ENCODE data around the gene SLC47A2.

SLC47A2 gene

DNA sequence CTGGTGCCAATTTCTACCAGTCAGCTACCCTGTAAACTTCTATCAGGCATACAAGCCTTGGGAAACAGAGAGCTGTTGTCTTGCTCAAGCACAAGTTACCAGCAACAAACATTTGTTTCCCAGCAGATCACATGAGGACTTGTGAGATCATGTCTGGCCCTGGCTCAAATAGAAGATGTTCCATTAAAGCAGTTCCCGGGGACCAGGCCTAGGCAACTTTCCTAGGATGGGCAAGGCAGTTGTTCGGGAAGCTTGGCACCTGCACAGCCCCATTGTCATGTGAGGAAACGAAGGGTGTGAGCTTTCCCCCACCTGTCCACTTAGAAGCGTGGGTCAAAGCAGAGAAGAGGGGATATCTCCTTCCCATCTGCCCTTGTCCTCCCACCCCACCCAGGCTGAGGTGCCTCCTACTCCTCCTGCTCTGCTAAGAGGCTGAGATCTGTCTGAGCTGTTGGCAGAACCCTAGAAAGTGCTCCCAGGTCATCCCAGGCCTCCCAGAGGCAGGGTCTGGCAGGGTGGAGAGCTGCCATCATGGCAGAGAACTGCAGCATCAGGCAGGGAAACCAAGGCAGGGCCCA lies 11.2 kb upstream of the SLC47A2 start:
- no peak for DNase-seq

DNA sequence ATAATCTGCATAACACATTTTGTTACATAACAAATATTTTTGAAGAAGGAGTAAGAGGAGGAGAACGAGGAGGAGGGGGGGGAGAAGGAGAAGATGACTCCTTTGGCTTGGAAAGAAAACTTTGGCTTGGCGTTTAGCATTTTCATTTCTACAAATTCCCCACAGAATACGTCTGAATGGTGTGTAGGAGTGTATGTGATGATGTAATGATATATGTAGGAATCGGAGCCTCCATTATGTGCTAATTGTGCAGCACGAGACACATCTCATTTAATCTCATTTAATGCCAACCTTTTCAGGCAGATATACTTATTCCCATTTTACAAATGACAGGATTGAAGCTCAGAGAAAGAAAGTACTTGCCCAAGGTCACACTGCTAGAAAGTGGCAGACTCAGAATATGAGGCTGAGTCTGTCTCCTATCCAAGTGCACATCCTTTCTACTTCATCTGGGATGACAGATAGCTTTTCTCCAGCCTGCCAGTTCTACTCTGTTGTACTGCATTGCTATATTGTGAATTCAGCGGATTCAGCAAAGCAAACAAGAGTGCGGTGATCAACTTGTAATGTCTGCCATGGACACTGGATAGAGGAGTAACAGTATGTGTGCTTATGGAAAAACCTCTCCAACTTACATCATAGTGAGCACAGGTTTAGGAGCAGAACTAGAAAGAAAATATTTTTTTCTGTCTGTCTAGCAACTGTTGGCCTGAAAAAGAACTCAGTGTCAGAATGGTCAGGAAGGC lies 10.4 kb upstream of the SLC47A2 start:
- no peak for DNase-seq

DNA sequence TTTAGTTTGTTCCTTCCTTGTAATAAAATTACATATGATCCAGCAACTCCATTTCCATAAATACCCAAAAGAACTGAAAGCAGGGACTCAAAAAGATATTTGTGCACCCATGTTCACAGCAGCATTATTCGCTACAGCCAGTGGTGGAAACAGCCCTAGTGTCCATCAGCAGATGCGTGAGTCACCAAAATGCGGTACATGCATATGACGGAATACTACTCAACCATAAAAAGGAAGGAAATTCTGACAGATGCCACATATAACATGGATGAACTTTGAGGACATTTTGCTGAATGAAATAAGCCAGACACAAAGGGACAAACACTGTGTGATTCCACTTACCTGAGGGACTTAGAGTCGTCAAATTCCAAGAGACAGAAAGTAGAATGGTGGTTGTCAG lies 9.1 kb upstream of the SLC47A2 start:
- no peak for DNase-seq

DNA sequence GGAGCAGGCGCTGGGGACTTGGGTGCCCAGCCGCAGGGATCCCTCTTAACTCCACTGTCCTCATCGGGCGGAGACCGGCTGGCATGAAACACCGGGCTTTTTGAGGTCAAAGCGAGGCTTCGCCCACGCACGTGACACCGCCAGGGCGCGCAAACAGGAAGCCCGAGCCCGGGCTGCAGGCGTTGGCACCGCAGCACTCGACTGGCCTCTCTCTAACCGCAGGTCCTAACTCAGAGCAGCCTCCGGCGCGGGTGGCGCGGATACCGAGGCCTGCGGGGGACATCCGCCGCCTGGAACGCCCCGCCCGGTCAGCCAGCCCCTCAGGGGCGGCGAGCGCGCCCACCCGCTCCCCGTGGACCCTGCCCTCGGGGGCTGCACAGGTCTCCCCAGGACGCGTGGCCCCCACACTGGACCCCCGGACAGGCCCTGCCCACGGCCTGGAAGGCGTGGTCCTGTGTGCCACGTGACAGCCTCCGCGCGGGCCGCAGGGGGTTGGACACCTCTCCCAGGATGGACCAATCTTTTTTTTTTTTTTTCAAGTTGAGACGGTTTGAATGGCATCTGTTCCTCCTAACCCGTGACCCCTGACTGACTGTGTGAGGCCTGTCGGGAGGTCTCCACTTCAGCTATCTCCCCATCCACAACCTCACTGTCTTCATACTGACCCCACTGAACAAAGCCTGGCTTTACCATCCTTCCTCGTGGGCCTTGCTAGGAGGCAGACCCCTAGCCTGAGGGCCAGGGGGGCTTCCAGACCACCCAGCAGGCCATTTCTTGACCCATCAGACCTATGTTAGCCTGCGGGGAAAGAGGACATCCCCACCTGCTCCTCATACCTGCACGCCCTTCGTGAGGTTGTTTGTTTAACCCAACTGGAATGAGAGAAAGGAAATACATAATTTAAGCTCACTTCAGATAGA lies 8.4 kb upstream of the SLC47A2 start:
- DNase-seq, result no peak

DNA sequence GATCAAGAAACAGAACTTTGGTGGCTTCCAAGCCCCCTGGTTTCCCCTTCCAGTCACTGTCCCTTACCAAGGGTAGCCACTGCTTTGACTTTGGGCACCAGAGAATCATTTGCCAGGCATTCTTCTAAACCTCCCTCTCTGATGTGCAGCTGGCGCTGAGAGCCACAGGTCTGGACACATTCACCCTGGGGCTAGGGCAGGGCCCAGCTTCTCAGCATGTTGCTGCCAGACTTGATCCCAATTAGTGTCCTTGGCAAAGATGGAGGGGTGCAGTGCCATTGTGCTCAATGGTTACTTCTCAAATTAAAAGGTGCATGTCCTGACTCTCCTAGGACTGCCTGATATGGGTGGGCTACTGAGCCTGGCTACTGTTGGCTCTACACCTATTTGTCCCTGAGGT lies 7.6 kb upstream of the SLC47A2 start:
- DNase-seq, result no peak

DNA sequence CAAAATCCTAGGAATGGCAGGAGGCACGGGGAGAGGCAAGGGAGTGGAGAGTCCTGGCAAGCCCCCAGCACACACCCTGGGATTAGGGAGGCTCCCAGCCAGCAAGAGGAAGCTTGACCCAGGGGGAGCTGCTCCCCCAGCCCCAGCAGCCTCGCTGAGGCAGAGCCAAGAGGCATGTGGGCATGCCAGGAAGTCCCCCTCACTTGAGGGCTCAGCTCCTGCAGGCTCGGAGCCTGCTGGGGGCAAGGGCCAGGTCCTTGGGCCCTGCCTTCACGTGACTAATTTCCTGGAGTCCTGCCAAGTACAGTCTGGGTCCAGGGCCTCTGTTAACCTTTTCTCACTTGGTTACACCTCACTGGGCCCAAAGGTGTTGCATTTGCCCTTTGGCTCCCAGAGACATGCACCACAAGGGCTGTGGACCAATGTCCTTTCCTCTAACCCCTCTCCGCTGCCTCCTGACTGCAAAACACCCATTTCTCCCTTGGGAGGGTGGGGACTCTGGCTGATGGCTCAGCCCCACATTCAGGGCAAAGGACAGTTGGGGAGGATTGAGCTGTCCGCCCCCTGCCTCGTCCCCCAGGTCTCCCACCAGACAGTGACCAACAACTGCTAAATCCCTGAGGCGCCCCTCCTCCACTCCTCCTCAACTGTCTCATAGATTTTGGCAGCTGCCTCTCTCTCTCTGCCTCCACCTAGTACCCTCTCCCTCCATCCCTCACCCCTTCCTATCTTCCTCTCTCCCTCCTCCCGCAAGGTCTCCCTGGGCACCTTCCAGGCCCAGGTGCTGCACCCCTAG lies 4.4 kb upstream of the SLC47A2 start:
- DNase-seq, result no peak

DNA sequence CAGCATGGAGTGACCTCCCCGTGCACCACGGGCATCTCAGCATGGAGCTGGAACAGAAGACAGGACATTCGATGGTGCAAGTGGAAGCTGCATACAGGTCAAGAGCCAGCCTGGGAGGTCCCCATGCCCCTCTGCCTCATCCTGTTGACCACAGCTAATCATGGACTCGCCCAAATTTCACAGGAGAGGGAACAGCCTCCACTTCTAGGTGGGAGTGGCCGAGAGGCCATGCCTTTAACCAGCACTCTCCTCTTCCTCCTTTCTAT lies 3.8 kb upstream of the SLC47A2 start:
- no peak for DNase-seq

DNA sequence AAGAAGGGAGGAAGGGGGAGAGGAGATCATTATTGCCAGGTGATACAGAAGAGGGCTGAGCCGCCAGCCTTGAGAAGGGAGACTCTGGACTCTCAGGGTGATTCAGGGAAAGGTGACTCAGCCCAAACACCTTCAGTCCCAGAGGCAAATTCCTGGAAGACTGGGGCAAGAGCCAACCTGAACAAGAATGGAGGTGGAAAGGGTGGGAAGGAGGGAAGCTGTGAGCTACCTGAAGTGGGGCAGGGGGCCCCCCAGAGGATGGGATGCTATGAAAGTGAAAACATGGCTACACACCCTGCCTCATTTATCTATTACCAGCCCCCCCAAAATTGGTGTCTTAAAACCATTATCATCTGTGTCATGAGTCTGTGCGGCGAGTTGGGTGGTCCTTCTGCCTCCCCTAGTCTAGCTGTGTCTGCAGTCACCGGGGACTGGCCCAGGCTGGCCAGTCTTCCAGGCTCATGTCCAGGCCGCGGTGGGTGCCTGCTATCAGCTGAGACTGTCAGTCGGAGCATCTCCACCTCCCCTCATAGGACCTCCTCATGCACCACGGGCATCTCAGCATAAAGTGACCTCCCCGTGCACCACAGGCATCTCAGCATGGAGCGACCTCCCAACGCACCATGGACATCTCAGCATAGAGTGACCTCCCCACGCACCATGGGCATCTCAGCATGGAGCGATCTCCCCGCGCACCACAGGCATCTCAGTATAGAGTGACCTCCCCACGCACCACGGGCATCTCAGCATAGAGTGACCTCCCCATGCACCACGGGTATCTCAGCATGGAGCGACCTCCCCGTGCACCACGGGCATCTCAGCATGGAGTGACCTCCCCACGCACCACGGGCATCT lies 3.2 kb upstream of the SLC47A2 start:
- DNase-seq, result no peak

DNA sequence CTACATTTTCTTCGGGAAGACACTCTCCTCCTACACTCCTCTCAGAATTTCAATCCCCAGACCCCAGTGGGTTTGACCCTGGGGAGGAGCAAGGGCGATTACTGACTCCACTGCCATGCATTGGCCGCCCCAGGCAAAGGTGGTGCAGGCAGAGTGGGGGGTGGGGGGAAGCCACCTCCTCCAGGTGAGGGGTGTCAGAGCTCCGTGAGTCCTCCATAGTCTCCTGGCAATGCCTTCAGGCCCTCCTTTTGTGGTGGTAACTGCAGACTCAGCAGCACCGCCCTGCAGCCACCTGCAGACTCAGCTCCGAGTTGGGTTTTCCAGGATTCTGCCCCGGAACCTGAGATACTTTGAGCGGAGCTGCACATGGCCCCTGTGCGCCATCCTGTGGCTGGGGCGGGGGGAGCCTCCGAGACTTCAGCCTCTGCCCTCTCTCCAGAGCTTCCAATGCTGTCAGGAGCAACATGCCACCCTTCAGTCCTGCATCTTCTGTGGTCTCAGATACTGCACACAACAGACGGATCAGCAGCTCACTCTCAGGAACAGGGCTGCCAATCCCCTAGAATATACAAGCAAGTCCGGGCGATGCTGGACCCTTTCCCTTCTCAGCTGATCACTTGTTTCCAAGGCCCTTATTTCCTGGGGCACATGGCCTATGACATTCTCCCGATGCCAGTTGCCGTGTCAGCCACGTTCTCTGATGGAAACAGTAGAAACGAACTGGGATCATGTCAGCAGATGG lies 2.4 kb upstream of the SLC47A2 start:
- DNase-seq, result no peak

DNA sequence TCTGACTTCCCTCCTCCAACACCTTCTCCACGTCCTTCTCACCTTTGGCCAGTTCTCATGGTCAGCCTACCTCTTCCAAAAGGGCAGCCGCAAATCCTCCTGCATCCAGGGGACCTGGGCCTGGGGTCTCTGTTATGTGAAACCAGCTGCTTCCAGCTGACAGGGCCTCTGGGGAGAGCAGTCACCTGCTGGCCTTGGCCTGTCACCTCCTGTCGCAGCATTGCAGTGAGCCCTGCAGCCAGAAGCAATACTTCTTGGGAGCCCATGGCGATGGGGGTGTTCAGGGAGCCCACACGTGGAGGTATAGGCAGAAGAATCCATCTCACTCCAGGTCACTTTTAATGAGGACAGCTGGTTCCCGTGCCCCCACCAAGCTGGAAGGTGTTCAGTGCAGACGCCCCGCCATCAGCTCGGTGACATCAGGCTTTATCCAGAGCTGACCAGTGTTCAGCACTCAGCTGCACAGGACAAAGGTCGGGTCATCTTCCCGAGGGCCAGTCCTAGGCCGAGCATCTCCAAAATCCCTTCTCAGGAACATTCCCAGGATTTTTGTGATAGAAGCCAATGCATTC lies 1.7 kb upstream of the SLC47A2 start:
- DNase-seq, result no peak

DNA sequence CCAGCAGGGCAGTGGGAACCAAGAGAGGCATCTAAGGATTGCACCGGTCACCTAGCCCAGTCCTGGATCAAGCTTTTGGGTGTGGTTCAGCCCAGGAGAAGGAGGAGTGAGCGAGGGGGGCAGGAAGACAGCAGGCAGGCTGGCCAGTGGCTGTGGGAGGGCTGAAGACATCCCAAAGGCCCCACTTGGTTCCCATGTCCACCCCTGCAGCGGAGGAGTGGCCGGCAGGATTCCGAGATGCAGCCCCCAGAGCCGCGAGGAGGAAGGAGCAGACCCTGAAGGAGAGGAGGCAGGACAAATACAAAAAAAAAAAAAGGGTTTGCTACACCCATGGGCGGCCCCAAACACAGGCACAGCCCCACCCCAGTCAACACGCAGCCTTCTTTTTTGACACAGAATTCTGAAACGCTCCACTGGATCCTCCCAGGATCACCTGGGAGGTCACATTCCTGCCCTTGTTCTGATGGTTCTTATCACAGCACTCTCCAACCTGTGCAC lies 1.1 kb upstream of the SLC47A2 start:
- no peak for DNase-seq

DNA sequence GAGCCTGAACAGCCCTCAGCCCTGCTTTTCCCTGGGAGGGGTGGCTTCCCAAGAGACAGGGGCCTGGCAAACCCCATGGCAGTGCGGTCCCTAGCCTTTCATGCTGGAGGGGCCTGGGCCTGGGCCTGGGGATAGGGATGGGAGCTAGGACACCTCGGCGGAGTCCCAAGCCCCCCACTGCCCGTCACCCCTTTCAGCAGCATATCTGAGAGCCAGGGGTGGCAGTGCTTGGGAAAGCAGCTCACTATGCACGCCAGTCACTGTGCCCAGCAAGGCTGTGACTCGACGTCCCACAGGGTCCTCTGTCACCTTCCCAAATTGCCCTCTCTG lies 612 bp upstream of the SLC47A2 start:
- DNase-seq, result no peak

DNA sequence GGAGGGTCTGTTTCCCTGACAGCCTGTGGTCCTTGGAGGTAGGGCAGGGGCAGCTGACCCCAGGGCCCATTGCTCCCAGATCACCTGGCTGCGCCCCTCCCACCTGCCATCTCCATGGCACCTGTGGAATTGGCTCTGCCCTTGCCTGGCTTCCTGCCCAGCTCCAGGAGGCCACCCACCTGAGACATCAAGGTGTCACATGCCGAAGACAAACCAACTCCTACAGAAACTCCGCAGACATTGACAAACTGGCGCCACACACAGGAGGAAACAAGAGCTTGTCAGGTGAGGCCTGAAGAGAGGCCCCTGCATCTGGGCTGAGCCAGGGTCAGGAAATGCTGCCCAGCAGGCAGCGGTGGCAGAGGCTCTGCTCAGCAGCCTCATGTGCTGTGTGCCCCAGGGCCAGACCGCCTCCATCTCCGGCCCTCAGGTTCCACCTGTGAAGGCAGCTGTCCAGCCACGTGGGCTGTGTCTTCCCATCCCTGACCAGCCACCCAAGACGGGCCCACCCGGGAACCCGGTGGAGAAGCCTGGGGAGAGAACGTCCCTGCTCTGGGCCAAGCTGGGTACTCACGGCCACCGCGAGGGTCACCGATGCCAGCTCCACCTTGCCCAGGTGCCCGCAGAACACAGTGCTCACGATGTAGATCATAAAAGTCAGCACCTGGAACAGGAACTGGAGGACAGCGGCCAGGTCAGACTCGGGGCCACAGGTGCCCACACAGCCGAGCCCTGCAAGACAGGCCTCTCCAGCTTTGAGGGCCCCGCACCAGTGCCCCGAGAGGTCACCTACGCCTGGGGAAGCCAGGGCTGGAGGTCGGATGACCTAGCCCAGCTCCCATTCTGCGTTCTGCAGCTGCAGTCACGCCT lies 1.6 kb downstream of the SLC47A2 start:
- no peak for DNase-seq

DNA sequence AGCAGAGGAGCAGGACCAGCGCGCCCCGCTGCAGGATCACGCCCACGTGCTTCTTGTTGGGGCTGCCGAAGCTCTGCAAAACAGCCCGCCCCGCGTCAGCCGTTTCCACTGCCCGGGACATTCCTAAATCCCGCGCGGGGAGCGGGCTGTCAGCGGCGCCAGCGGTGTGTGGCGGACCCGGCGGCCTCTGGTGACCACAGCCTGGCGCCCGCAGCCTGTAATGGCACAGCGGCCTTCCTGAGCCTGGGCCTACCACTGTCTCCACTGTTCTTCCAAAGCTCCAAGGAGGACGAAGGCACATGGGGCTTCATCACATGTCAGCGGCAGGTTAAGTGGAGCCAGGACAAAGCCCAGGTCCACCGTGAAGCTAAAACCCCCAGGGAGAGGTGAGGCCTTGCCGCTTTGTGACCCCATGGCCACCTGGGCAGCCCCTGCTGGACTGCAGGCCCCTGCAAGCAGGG lies 2.5 kb downstream of the SLC47A2 start:
- DNase-seq, result no peak

DNA sequence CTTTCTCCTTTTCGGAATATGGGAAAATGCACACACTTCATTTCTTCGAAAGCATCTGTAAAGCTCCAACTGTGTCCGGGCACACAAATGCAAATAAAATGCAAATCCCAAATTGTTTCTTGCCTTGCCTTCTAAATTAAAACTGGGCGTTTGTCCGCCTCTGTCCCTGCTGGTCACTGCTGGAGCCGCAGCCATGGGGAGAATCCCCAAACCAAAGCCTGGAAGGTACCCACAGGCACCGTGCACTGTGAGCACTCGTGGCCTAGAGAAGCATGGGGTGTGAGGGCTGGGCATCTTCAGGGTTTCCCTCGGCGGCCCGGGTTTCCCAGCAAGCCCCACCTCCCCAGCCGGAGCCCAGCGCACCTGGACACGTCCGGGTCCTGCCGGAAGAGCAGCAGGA lies 2.9 kb downstream of the SLC47A2 start:
- no peak for DNase-seq

DNA sequence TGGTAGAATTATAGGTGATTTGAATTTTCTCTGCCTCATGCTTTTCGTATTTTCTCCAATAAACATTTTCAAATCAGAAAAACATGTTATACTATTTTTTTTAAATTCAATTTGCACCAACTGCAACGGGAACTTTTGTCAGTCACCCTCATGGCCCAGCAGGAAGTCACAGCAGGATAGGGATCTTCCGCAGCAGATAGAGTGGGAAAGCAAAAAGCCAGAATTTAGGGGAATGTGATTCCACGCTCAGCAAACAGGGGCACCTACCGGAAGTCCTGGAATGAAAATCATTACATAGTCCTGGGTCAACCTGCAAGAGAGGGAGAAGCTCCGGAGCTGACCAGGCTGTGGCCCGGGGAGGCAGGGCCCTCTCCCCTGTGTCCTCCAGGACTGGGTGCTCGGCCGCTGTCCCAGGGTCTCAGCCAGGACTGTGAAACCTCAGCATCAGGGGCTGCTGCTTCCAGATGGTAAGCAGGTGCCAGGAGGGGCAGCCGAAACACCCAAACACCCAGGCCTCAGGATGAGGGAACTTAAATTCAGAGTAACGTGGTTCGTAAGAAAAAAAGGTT lies 3.9 kb downstream of the SLC47A2 start:
- DNase-seq, result no peak

DNA sequence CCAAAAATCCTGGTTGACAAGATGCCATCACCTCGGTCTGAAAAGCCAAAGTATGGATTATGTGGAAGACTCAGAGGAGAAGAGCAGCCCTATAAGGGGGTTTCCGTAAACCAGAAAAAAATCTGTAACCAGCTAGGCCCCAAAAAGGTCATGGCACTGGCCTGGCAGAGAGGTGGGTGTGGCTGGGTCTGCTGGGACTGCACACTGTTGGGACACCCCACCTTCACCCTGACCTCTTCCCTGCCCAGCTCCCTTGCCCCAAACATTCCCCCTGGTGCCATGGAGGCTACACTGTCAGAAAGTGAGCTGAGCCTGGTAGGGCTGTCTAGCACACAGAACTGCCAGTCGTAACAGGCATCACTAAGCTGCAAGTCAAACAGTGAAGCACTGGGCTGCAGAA lies 6.5 kb downstream of the SLC47A2 start:
- no peak for DNase-seq

DNA sequence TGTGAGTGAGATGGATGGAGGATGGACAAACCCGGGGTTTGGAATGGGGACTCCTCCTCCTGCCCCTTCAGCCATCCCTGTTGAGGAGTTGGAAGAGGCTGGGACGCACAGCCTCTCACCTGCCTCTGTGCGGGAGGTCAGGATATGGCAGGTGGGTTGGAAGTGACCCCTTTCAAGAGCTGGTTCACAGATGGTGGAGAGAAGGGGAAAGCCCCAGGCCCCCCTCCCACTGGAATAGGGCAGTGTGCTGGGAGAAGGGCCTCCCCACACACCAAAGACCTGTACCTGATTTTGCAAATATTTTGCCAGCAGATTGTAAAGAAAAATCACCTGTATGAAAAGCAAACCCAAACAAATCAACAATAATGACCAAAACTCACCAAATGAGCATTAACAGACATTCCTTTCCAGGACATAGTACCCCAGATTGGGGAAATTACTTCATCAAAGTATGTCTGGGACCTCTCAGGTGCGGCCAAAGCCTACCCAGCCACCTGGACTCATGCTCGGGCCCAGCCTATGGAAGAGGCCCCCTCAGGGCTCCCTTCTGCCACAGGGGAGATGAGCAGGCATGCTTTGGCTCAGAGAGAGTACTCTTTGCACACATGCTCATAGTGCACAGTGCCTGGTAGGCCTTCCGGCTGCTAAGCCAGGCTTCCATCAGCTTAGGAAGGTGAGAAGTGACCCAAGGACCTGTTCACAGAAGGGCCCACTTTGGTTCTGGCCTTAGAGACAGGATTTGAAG lies 7.8 kb downstream of the SLC47A2 start:
- DNase-seq, result no peak
